Breast epithelium (tissue), 4 donors: ENCODE results near the gene GADD45G. TPM values are rescaled to one million over a fixed set of nuclear protein-coding genes. Genes with fewer than 3 reads are reported as not detected.

Experiments used
- DNase-seq, 2 donors: peaks; one replicate each; pipeline ENCODE4 v3.0.0-alpha.2; 2019; ENCODE audit warnings: low spot score in 2 of 2
- H3K27ac ChIP-seq, 2 donors: fragments of 200-600 bp; sonication (generic) in 1 of 2; one replicate each; pipeline ENCODE4 v1.5.1; 2016 to 2019; ENCODE audit warnings: mild to moderate bottlenecking in 1 of 2
- H3K27me3 ChIP-seq, 2 donors: fragments of 200-600 bp; sonication (generic) in 1 of 2; one replicate each; pipeline versions ENCODE4 v1.5.1 to v1.6.0; 2017 to 2019; ENCODE audit warnings: control low read depth in 1 of 2, mild to moderate bottlenecking in 1 of 2
- H3K36me3 ChIP-seq: fragments of 200-600 bp; one replicate; pipeline ENCODE4 v1.5.1; 2019
- H3K4me1 ChIP-seq, 2 donors: fragments of 200-600 bp; sonication (generic); one replicate each; pipeline ENCODE4 v1.5.1; 2016 to 2019; ENCODE audit warnings: control low read depth in 1 of 2
- H3K4me3 ChIP-seq, 3 donors: fragments of 200-600 bp; sonication (generic); 1 replicate in 2 of 3; 2 replicates in 1 of 3; pipeline ENCODE4 v1.5.1; 2016 to 2019; ENCODE audit warnings: mild to moderate bottlenecking in 3 of 3, moderate library complexity in 2 of 3
- H3K9me3 ChIP-seq, 2 donors: fragments of 200-600 bp; sonication (generic) in 1 of 2; one replicate each; pipeline ENCODE4 v1.5.1; 2016 to 2019; ENCODE audit warnings: control low read depth in 1 of 2
- POLR2A ChIP-seq: fragments of 450-650 bp; IDR thresholded peaks from one replicate; pipeline ENCODE4 v1.6.1; 2016; ENCODE audit warnings: antibody characterized with exemption, mild to moderate bottlenecking, moderate library complexity
- POLR2AphosphoS5 ChIP-seq, 3 donors: sonication (generic); formaldehyde crosslinking; IDR thresholded peaks; one replicate each; pipeline ENCODE4 v1.6.1; 2017; ENCODE audit warnings: antibody characterized with exemption in 3 of 3
- intact Hi-C: fragments of 100-400 bp; cut with DNase I; formaldehyde crosslinking; loops from one replicate; pipeline ENCODE4 v1.15.1; 2023; ENCODE audit warnings: low total_unique reads
- total RNA-seq, 3 donors: library from RNA; depleted of rRNA; stranded (reverse); fragments of >200 nt; gene quantifications; one replicate each; pipeline ENCODE4 v1.1.0, GENCODE V29; 2016
- TF ChIP-seq, protein P1 (sequence below), 3 donors: fragments of 450-650 bp; IDR thresholded peaks; one replicate each; pipeline ENCODE4 v1.5.1; 2016 to 2017; ENCODE audit warnings: antibody characterized with exemption in 3 of 3, mild to moderate bottlenecking in 3 of 3, moderate library complexity in 3 of 3

The GADD45G gene
- total RNA-seq, 3 donors from 2014 or later, result 13.0 to 24.3 (median 15.8) TPM

DNA sequence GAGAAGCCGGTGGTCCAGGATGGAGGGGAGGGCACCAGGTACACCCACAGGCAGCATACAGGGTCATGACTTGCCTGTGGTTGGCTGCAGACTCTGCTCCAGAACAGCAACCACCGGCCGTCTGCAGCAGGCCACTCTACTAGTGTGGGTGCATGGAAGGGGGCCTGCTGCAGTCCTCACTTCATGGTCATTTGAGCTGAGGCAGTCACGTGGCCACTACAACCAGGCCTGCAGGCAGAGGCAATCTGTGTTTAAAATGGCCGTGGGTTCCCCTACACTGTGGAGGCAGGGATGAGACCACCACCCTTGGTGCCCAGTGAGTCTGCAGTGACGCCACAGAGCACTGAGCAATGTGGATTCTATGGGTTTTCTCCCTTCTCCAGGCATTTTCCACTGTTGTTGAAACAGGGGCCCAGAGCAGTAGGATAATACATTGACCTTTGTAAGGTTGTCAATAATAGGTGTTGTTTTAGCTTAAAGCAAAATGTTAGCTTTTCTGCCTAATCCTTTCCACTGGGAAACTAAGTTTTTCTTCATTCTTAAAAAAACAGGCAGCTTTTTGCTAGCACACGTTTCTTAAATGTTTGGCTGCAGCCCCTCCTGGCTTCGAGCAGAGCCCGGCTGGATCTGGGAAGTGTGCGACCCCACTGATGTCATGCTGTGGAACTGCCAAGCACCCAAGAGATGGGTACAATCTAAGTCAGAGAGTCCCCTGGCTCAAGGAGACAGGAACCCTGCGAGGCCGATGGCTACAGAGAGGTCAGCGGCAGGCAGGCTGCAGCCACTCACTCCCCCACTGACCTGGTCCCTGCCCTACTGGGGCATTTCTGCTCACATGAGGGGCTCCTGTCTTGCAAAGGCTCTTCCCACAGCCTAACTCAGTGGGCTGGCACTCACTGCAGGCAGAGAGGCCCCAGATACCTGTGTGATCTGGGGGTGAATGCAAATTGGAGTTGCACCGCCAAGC lies 21.2 kb downstream of the GADD45G start:
- Histone ChIP-seq H3K4me1 (no peaks in the 10 kb centered on the region), H3K27me3 (no peaks in the 10 kb centered on the region), H3K9me3 (no peaks in the 10 kb centered on the region), H3K36me3 (no peaks in the 10 kb centered on the region), H3K27ac (no peak overlapping the region), H3K4me3 (no peak overlapping the region)
- TF ChIP-seq POLR2A, result no peak
- TF ChIP-seq POLR2AphosphoS5 (IDR thresholded peaks at IDR 0.05), result no peak
- TF ChIP-seq, protein P1, sequence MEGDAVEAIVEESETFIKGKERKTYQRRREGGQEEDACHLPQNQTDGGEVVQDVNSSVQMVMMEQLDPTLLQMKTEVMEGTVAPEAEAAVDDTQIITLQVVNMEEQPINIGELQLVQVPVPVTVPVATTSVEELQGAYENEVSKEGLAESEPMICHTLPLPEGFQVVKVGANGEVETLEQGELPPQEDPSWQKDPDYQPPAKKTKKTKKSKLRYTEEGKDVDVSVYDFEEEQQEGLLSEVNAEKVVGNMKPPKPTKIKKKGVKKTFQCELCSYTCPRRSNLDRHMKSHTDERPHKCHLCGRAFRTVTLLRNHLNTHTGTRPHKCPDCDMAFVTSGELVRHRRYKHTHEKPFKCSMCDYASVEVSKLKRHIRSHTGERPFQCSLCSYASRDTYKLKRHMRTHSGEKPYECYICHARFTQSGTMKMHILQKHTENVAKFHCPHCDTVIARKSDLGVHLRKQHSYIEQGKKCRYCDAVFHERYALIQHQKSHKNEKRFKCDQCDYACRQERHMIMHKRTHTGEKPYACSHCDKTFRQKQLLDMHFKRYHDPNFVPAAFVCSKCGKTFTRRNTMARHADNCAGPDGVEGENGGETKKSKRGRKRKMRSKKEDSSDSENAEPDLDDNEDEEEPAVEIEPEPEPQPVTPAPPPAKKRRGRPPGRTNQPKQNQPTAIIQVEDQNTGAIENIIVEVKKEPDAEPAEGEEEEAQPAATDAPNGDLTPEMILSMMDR (IDR thresholded peaks at IDR 0.05), result no peak
- intact Hi-C loops, result no loop called here
- DNase-seq, result no peak

DNA sequence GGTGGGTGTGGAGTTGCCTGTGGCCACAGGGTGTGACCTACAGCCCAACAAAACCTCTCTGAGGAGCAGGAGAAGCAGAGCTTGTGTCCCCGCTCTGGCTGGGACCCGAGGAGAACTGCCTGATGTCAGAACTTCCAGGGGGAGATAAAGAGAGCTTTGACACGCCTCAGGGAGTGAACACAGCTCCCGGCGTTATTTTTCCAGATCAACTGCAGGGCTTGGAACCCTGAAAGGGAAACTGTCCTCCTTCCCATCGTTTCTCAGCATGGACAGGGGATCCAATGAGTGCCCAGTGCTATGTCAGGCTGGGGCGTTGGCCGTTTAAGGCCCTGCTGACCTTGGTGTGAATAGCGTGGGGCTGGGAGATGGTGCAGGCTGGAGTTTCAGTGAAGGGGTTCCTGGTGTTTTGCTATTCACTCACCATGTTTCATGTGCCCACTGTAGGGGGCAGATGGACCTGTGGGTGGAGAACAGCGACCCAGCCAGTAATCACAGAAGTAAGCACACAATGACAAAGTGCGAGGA lies 22.0 kb downstream of the GADD45G start:
- H3K4me3 ChIP-seq, result no peak overlapping the region
- no peaks in the 10 kb centered on the region for H3K27me3 ChIP-seq
- no peak for DNase-seq
- no peaks in the 10 kb centered on the region for H3K36me3 ChIP-seq
- TF ChIP-seq POLR2A (no peak), POLR2AphosphoS5 (IDR thresholded peaks at IDR 0.05) (no peak)
- TF ChIP-seq, protein P1 (IDR thresholded peaks at IDR 0.05), result no peak
- no peak overlapping the region for H3K27ac ChIP-seq
- H3K9me3 ChIP-seq, result no peaks in the 10 kb centered on the region
- intact Hi-C loops, result no loop called here
- no peaks in the 10 kb centered on the region for H3K4me1 ChIP-seq

DNA sequence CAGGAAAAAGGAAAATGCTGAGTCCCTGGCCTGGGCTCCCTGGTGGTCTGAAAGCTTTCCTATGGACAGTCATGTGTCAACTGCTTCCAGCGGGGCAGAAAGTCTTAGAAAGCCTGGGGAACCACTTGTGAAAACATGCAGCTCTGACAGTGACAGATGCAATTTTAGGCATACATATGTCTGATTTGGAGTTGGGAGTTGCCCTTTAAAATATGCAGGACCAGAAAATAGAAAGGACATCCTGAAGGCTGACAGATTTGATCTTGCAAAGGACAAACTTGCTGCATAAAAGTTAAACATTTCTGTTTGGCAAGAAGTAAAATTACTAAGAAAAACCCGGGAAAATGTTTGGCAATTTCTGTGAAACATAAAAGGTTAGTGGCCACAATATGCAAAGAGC lies 23.8 kb downstream of the GADD45G start:
- DNase-seq, result no peak
- H3K27me3 ChIP-seq, result no peaks in the 10 kb centered on the region
- no peaks in the 10 kb centered on the region for H3K9me3 ChIP-seq
- no peaks in the 10 kb centered on the region for H3K4me1 ChIP-seq
- no peaks in the 10 kb centered on the region for H3K36me3 ChIP-seq
- no peak overlapping the region for H3K27ac ChIP-seq
- H3K4me3 ChIP-seq, result no peak overlapping the region
- TF ChIP-seq, protein P1 (IDR thresholded peaks at IDR 0.05), result no peak
- TF ChIP-seq POLR2AphosphoS5 (IDR thresholded peaks at IDR 0.05) (no peak), POLR2A (no peak)
- intact Hi-C loops, result no loop called here

DNA sequence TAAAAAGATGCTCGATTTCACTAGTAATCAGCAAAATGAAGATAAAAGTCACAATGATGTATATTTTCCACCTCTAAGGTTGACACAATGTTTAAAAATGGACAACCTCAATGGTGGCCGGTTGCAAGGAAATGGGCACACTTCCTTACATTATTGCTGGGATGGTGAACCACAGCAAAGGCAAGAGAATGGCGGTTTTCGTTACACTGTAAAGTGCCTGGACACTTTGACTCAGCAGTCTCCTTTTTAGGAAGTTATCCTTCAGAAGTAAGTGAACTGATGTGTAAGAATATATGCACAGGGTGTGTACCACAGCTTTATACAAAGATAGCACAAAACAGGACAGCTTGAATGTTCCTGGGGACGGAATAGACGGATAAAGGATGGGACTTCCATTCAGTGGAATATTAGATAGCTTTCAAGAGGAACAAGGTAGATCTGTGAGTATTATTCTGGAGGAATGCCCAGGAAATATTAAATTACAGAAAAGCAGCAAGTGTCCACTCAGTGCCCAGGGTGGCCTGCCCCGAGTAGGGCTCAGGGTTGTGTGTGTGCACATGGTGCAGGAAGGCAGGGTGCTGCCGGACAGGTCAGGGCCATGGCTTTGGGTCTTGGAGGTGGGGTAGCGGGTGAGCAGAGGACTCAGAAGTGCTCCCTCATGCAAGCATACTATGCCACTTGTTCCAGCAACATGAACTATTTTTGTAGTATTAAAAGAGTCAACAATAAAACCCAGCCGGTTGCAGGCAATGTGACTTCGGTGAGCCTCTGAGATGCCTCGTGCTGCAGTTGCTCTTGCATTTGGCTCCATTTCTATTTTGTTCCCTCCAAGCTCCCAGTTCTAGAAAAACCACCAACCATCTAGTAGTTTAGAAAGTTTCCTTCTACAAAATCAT lies 24.5 kb downstream of the GADD45G start:
- Histone ChIP-seq H3K36me3 (no peaks in the 10 kb centered on the region), H3K9me3 (no peaks in the 10 kb centered on the region), H3K4me3 (no peak overlapping the region), H3K27ac (no peak overlapping the region), H3K4me1 (no peaks in the 10 kb centered on the region), H3K27me3 (no peaks in the 10 kb centered on the region)
- intact Hi-C loops, result no loop called here
- DNase-seq, result no peak
- no peak for TF ChIP-seq POLR2AphosphoS5 (IDR thresholded peaks at IDR 0.05)

DNA sequence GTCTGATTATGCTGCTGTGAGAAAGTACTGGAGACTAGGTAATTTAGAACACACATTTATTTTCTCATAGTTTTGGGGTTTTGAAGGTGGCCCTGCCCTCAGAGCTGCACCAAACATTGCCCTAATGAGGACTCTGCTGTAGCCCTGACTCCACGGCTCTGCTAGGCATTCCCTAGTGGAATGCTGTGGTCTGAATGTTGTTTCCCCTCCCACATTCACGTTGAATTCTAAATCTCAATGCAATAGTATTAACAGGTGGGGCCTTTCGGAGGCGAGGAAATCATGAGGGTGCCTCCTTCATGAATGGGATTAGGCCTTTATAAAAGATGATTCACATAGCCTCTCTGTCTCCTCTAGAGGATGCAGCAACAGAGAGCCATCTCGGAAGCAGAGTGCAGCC lies 25.7 kb downstream of the GADD45G start:
- Histone ChIP-seq H3K4me1 (no peaks in the 10 kb centered on the region), H3K27me3 (no peaks in the 10 kb centered on the region), H3K4me3 (no peak overlapping the region), H3K9me3 (no peaks in the 10 kb centered on the region), H3K27ac (no peak overlapping the region), H3K36me3 (no peaks in the 10 kb centered on the region)
- intact Hi-C loops, result no loop called here
- TF ChIP-seq, protein P1 (IDR thresholded peaks at IDR 0.05), result no peak
- no peak for TF ChIP-seq POLR2A
- no peak for TF ChIP-seq POLR2AphosphoS5 (IDR thresholded peaks at IDR 0.05)
- DNase-seq, result no peak
